ENCODE results near the gene CORIN.

The CORIN gene

GRCh38 chr4:47839259-47839658 lies 1.4 kb upstream of the CORIN start:
- H2BK5ac ChIP-seq (ENCODE audit: low read length) = no peak overlapping the region
- no peaks in the 10 kb centered on the region for H3K79me2 ChIP-seq (ENCODE audit: control insufficient read depth, insufficient read depth, low read length)
- H2BK120ac ChIP-seq (ENCODE audit: low read depth, low read length) = no peak overlapping the region
- no peaks in the 10 kb centered on the region for H3K79me1 ChIP-seq (ENCODE audit: low read length)
- WGBS (ENCODE audit: extremely low coverage, insufficient coverage, low lambda C conversion rate) = no CpG with 5 or more reads among the region's 5 CpGs
- H3K4me2 ChIP-seq (ENCODE audit: low read length) = no peak overlapping the region
- no peak overlapping the region for H2AK5ac ChIP-seq (ENCODE audit: low read length)
- H3K18ac ChIP-seq (ENCODE audit: low read length) = no peak overlapping the region
- no peak overlapping the region for H3K4me3 ChIP-seq (ENCODE audit: low read length)
- no peak overlapping the region for H3K4ac ChIP-seq (ENCODE audit: low read depth, low read length)
- no peaks in the 10 kb centered on the region for H3K27me3 ChIP-seq (ENCODE audit: insufficient read depth, low read length, poor library complexity)
- peak; percentile 45 for DNase-seq
- H3K27ac ChIP-seq (ENCODE audit: low read depth, low read length) = no peak overlapping the region
- no peak overlapping the region for H2BK15ac ChIP-seq (replicated peaks; ENCODE audit: low read depth)
- H4K8ac ChIP-seq (ENCODE audit: low read depth, low read length) = no peak overlapping the region
- H3K56ac ChIP-seq (ENCODE audit: low read length) = no peak overlapping the region
- no peaks in the 10 kb centered on the region for H3K36me3 ChIP-seq (ENCODE audit: control insufficient read depth, insufficient read depth, low read length)
- no peak overlapping the region for H4K5ac ChIP-seq (ENCODE audit: low read length)
- peaks cover 5% of the 10 kb centered on the region for H3K4me1 ChIP-seq (ENCODE audit: control insufficient read depth, low read depth, low read length)
- H3K9ac ChIP-seq (ENCODE audit: low read length) = no peak overlapping the region
- no peak overlapping the region for H3K23ac ChIP-seq (ENCODE audit: low read length)

- Histone ChIP-seq H3K4me2 (ENCODE audit: low read length) (no peak overlapping the region), H3K27ac (ENCODE audit: low read depth, low read length) (no peak overlapping the region), H2BK5ac (ENCODE audit: low read length) (no peak overlapping the region), H3K4me1 (ENCODE audit: control insufficient read depth, low read depth, low read length) (peaks cover 5% of the 10 kb centered on the region), H3K18ac (ENCODE audit: low read length) (no peak overlapping the region), H3K36me3 (ENCODE audit: control insufficient read depth, insufficient read depth, low read length) (no peaks in the 10 kb centered on the region), H3K27me3 (ENCODE audit: insufficient read depth, low read length, poor library complexity) (no peaks in the 10 kb centered on the region), H3K4me3 (ENCODE audit: low read length) (no peak overlapping the region), H4K5ac (ENCODE audit: low read length) (no peak overlapping the region), H4K8ac (ENCODE audit: low read depth, low read length) (no peak overlapping the region), H3K23ac (ENCODE audit: low read length) (no peak overlapping the region), H3K56ac (ENCODE audit: low read length) (no peak overlapping the region), H3K79me1 (ENCODE audit: low read length) (no peaks in the 10 kb centered on the region), H2AK5ac (ENCODE audit: low read length) (no peak overlapping the region), H2BK15ac (replicated peaks; ENCODE audit: low read depth) (no peak overlapping the region), H2BK120ac (ENCODE audit: low read depth, low read length) (no peak overlapping the region), H3K79me2 (ENCODE audit: control insufficient read depth, insufficient read depth, low read length) (no peaks in the 10 kb centered on the region), H3K4ac (ENCODE audit: low read depth, low read length) (no peak overlapping the region), H3K9ac (ENCODE audit: low read length) (no peak overlapping the region)
- DNase-seq = peak; percentile 46
- WGBS (ENCODE audit: extremely low coverage, insufficient coverage, low lambda C conversion rate) = no CpG with 5 or more reads among the region's 4 CpGs
Measured at GRCh38 chr4:47838445-47838844, 578 bp upstream of the CORIN start.

- H3K4me1 ChIP-seq (ENCODE audit: control insufficient read depth, low read depth, low read length) = peaks cover 5% of the 10 kb centered on the region
- no peak overlapping the region for H4K5ac ChIP-seq (ENCODE audit: low read length)
- no peak overlapping the region for H4K8ac ChIP-seq (ENCODE audit: low read depth, low read length)
- no peak overlapping the region for H3K27ac ChIP-seq (ENCODE audit: low read depth, low read length)
- peak overlapping the region; percentile 44 for H3K4me3 ChIP-seq (ENCODE audit: low read length)
- H3K79me2 ChIP-seq (ENCODE audit: control insufficient read depth, insufficient read depth, low read length) = no peaks in the 10 kb centered on the region
- H3K9ac ChIP-seq (ENCODE audit: low read length) = peak overlapping the region; percentile 63
- H3K18ac ChIP-seq (ENCODE audit: low read length) = no peak overlapping the region
- H2BK15ac ChIP-seq (replicated peaks; ENCODE audit: low read depth) = no peak overlapping the region
- no peak overlapping the region for H2BK120ac ChIP-seq (ENCODE audit: low read depth, low read length)
- WGBS (ENCODE audit: extremely low coverage, insufficient coverage, low lambda C conversion rate) = no CpG with 5 or more reads among the region's 58 CpGs
- H3K56ac ChIP-seq (ENCODE audit: low read length) = peak overlapping the region; percentile 88
- no peak overlapping the region for H3K4ac ChIP-seq (ENCODE audit: low read depth, low read length)
- no peak overlapping the region for H2BK5ac ChIP-seq (ENCODE audit: low read length)
- H3K23ac ChIP-seq (ENCODE audit: low read length) = no peak overlapping the region
- no peaks in the 10 kb centered on the region for H3K36me3 ChIP-seq (ENCODE audit: control insufficient read depth, insufficient read depth, low read length)
- peak overlapping the region; percentile 83 for H3K4me2 ChIP-seq (ENCODE audit: low read length)
- DNase-seq = peak; percentile 79
- no peak overlapping the region for H2AK5ac ChIP-seq (ENCODE audit: low read length)
- H3K27me3 ChIP-seq (ENCODE audit: insufficient read depth, low read length, poor library complexity) = no peaks in the 10 kb centered on the region
- H3K79me1 ChIP-seq (ENCODE audit: low read length) = no peaks in the 10 kb centered on the region
Measured at GRCh38 chr4:47837094-47837907, 566 bp downstream of the CORIN start.

GRCh38 chr4:47836641-47837093 lies 1.2 kb downstream of the CORIN start:
- peaks cover 5% of the 10 kb centered on the region for H3K4me1 ChIP-seq (ENCODE audit: control insufficient read depth, low read depth, low read length)
- WGBS (ENCODE audit: extremely low coverage, insufficient coverage, low lambda C conversion rate) = no CpG with 5 or more reads among the region's 27 CpGs

GRCh38 chr4:47835494-47835893 lies 2.4 kb downstream of the CORIN start:
- Histone ChIP-seq H3K4me2 (ENCODE audit: low read length) (no peak overlapping the region), H3K4ac (ENCODE audit: low read depth, low read length) (no peak overlapping the region), H2BK120ac (ENCODE audit: low read depth, low read length) (no peak overlapping the region), H3K27me3 (ENCODE audit: insufficient read depth, low read length, poor library complexity) (no peaks in the 10 kb centered on the region), H3K9ac (ENCODE audit: low read length) (no peak overlapping the region), H3K79me2 (ENCODE audit: control insufficient read depth, insufficient read depth, low read length) (no peaks in the 10 kb centered on the region), H3K36me3 (ENCODE audit: control insufficient read depth, insufficient read depth, low read length) (no peaks in the 10 kb centered on the region), H3K23ac (ENCODE audit: low read length) (no peak overlapping the region), H3K18ac (ENCODE audit: low read length) (no peak overlapping the region), H2BK5ac (ENCODE audit: low read length) (no peak overlapping the region), H4K5ac (ENCODE audit: low read length) (no peak overlapping the region), H3K56ac (ENCODE audit: low read length) (no peak overlapping the region), H3K27ac (ENCODE audit: low read depth, low read length) (no peak overlapping the region), H2BK15ac (replicated peaks; ENCODE audit: low read depth) (no peak overlapping the region), H3K79me1 (ENCODE audit: low read length) (no peaks in the 10 kb centered on the region), H4K8ac (ENCODE audit: low read depth, low read length) (no peak overlapping the region), H2AK5ac (ENCODE audit: low read length) (no peak overlapping the region), H3K4me3 (ENCODE audit: low read length) (no peak overlapping the region), H3K4me1 (ENCODE audit: control insufficient read depth, low read depth, low read length) (peaks cover 5% of the 10 kb centered on the region)
- no CpG with 5 or more reads among the region's 2 CpGs for WGBS (ENCODE audit: extremely low coverage, insufficient coverage, low lambda C conversion rate)
- peak; percentile 76 for DNase-seq

More at GRCh38 chr4:47836641-47837093, 1.2 kb downstream of the CORIN start:
- H3K27me3 ChIP-seq (ENCODE audit: insufficient read depth, low read length, poor library complexity) = no peaks in the 10 kb centered on the region
- no peak overlapping the region for H2BK120ac ChIP-seq (ENCODE audit: low read depth, low read length)
- peak overlapping the region; percentile 44 for H3K4me3 ChIP-seq (ENCODE audit: low read length)
- no peak overlapping the region for H4K5ac ChIP-seq (ENCODE audit: low read length)
- no peak overlapping the region for H4K8ac ChIP-seq (ENCODE audit: low read depth, low read length)
- no peaks in the 10 kb centered on the region for H3K79me2 ChIP-seq (ENCODE audit: control insufficient read depth, insufficient read depth, low read length)
- H2BK15ac ChIP-seq (replicated peaks; ENCODE audit: low read depth) = no peak overlapping the region
- H3K4me2 ChIP-seq (ENCODE audit: low read length) = peak overlapping the region; percentile 83
- no peak overlapping the region for H3K27ac ChIP-seq (ENCODE audit: low read depth, low read length)
- peak overlapping the region; percentile 63 for H3K9ac ChIP-seq (ENCODE audit: low read length)
- H3K56ac ChIP-seq (ENCODE audit: low read length) = peak overlapping the region; percentile 88
- H3K36me3 ChIP-seq (ENCODE audit: control insufficient read depth, insufficient read depth, low read length) = no peaks in the 10 kb centered on the region
- no peak overlapping the region for H2BK5ac ChIP-seq (ENCODE audit: low read length)
- no peak overlapping the region for H2AK5ac ChIP-seq (ENCODE audit: low read length)
- no peaks in the 10 kb centered on the region for H3K79me1 ChIP-seq (ENCODE audit: low read length)
- no peak overlapping the region for H3K4ac ChIP-seq (ENCODE audit: low read depth, low read length)
- peak; percentile 94 for DNase-seq
- H3K18ac ChIP-seq (ENCODE audit: low read length) = no peak overlapping the region
- H3K23ac ChIP-seq (ENCODE audit: low read length) = no peak overlapping the region
